Measurements from ENCODE around the gene LRRC61.
"Not testable (repeated sequence)": the region's sequence is repeated elsewhere in the genome, so short reads cannot be mapped to it uniquely, and the experiment has no call there.

Gene LRRC61, protein sequence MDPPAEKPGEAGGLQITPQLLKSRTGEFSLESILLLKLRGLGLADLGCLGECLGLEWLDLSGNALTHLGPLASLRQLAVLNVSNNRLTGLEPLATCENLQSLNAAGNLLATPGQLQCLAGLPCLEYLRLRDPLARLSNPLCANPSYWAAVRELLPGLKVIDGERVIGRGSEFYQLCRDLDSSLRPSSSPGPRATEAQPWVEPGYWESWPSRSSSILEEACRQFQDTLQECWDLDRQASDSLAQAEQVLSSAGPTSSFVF

DNA sequence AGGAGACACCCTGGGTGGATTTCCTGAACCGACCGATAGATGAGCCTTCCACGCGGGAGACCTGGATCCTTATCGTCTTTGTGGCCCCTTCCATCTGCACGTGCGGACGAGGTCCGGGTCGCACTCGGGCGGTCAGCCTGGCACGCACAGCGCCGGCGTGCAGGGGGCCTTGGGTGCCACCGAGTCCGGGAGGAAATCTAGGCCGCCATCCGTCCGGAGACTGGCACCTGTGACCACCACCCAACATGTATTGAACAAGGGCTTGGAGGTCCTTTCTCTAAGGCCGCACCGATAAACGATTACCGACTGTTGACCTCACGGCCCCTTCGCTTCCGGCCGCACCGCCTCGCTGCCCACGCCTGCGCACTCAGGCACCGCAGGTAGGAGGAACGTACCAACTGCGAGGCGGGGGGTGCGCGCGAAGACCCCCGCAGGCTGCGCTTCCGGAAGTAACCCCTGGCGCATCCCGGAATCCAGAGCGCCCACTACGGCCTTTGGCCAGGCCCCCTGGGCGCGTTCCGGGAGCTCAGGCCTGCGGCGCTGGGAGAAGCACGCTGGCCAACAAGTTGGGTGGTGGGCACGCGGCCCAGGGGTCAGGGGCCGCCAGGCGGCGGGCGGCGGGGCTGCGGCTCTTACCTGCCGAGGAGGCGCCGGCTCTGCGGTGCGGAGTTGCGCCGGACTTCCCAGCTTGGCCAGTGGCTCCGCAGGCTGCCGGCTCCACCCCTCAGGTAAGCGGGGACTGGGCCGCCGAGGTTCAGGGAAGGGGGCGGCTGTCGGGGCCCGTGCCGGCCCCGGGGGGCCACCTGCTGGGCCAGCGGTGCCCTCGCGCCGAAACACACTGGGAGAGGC lies at the start of gene LRRC61, which contains the start of gene ACTR3C:
Gene LRRC61 (plus strand): TSS at position 523 of the 849 bp plus-strand sequence. CDS start 13,507 bp downstream, outside the sequence.
Gene ACTR3C (minus strand): TSS at position 713 of the 849 bp plus-strand sequence. CDS start 28,249 bp downstream, outside the sequence.
- peaks cover 58% of the 10 kb centered on the region for H3K4me1 Mint-ChIP-seq (ENCODE audit: low read depth)
- intact Hi-C loops (cut with micrococcal nuclease): no loop called here
- peak within 1 kb of the TSS; percentile 76 for H3K4me3 Mint-ChIP-seq
- H3K9me3 Mint-ChIP-seq: no peaks in the 10 kb centered on the region
- peaks cover 18% of the 10 kb centered on the region for H3K27me3 Mint-ChIP-seq
- H3K36me3 Mint-ChIP-seq (ENCODE audit: low read depth): no peaks in the 10 kb centered on the region
- peak within 1 kb of the TSS; percentile 63 for H3K27ac Mint-ChIP-seq

DNA sequence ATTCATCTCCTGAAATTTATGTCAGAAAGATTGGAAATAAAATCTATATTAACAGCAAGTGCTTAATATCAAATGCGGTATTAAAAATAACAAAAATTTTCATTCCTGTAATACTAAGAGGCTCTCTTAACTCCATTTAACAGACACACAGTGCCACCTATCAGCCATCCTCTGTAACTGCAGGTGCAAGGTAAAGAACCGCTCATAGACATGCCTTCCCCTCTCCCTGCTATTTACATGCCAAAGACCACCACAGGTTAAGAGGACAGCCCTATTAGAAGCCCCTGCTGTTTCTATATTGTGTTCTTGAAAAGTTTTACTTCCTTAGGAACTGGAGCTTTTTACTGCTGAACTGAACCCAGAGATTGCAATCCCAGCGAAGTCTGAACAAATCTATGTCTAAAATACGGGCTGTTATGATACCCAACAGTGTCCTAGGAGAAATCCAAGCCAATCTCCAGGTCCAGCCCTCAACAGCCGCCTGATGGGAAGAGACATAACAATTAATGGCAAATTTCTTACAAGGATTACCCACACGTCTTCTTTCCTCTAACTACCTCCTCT lies 46.9 kb upstream of the LRRC61 start:
- H3K4me3 Mint-ChIP-seq; H3K27me3 Mint-ChIP-seq; H3K36me3 Mint-ChIP-seq (ENCODE audit: low read depth); H3K27ac Mint-ChIP-seq; H3K9me3 Mint-ChIP-seq; intact Hi-C loops (cut with micrococcal nuclease); H3K4me1 Mint-ChIP-seq (ENCODE audit: low read depth): not testable (repeated sequence)

DNA sequence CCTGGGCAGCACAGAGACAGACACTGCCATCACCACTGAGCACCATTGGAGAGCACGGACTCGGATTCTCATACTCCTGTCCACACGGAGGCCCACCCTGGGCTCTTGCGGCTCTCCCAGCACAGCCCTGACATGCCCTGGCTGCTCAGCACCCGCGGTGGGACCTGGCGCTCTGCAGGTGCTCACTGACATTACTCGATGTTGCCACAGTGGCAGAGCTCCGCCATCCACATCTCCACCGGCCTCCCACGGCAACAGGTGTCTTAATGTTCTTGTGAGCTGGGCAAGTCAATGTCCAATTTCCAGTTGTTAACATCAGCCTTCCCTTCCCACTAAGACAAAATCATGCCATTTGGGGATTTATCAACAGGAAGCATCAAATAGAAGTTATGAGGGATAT lies 44.8 kb upstream of the LRRC61 start:
- H3K27me3 Mint-ChIP-seq; intact Hi-C loops (cut with micrococcal nuclease); H3K9me3 Mint-ChIP-seq; H3K27ac Mint-ChIP-seq; H3K36me3 Mint-ChIP-seq (ENCODE audit: low read depth); H3K4me1 Mint-ChIP-seq (ENCODE audit: low read depth); H3K4me3 Mint-ChIP-seq: not testable (repeated sequence)

DNA sequence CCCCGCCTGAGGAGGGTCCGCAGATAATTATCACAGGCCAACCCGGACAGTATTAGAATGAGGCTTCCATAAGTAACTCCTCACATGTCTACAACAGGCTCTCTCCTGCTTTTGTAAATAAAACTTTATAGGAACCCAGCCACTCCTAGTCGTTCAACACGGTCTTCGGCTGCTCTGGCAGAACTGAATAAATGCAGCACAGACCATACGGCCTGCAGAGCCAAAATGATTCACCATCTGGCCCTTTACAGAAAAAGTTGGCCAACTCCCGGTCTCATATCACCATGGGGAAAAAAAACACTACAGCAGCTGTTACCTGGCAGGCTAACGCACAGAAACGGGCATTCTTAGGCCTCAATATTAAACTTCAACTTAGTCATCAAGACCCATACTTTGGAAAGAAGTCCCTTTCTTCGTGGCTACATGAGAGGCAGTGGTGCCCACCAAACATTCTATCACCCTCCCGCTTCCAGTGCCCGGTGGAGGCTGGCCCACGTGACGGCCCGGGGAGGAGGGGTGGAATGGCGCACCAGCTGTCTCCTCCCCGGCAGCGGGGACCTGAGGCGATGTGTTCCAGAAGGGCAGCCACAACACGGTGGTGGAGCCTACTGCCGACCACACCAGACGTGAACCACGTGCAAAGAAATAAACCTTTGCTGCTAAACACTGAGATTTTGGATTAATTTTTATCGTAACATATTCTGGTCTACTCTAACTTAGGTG lies 41.3 kb upstream of the LRRC61 start:
- H3K4me1 Mint-ChIP-seq (ENCODE audit: low read depth); H3K9me3 Mint-ChIP-seq; intact Hi-C loops (cut with micrococcal nuclease): not testable (repeated sequence)

DNA sequence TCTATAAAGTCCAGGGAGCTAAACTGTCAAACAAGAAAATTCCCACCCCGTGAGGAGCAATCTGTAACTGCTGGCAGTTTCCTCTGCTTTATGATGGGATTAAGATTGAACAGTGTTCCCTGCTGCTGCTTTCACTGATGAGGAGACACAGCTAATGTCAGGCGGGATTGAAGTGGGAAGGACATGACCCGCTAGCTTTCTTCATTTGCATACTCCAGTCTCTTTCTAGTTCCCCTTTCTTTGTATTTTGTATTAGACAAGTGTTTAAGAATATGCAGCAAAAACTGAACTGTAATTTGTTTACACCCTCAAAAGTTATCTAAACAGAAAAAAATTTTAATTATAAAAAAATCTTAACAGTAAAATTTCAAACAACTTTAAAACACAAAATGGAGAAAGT lies 40.0 kb upstream of the LRRC61 start:
- H3K36me3 Mint-ChIP-seq (ENCODE audit: low read depth); H3K27ac Mint-ChIP-seq; H3K4me3 Mint-ChIP-seq; H3K27me3 Mint-ChIP-seq; intact Hi-C loops (cut with micrococcal nuclease); H3K4me1 Mint-ChIP-seq (ENCODE audit: low read depth); H3K9me3 Mint-ChIP-seq: not testable (repeated sequence)

More for the DNA sequence above, 41.3 kb upstream of the LRRC61 start:
- not testable (repeated sequence) for H3K36me3 Mint-ChIP-seq (ENCODE audit: low read depth); H3K4me3 Mint-ChIP-seq; H3K27me3 Mint-ChIP-seq; H3K27ac Mint-ChIP-seq

DNA sequence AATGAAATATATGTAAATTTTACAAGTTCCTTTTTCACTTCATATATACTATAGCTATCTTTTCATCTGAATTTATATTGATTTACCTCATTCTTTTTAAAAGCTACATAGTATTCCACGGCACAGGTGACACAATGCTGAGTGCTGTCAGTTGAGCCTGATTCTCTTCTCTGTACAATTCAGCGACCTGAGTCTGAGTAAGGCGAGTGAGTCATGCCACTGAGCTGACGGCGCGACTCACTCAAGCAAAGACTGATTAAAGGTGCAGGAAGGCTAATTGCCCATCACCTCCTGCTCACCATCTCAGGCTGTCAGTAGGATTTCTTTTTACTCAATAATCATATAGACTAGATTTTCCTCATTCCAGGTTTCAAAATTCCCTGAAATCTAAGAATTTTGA lies 39.5 kb upstream of the LRRC61 start:
- intact Hi-C loops (cut with micrococcal nuclease): loop anchor here (2.0 kb wide), 1 partner anchor 137 kb away; no protein-coding TSS in a partner anchor
- H3K36me3 Mint-ChIP-seq (ENCODE audit: low read depth); H3K27me3 Mint-ChIP-seq; H3K27ac Mint-ChIP-seq; H3K4me3 Mint-ChIP-seq; H3K9me3 Mint-ChIP-seq; H3K4me1 Mint-ChIP-seq (ENCODE audit: low read depth): not testable (repeated sequence)

DNA sequence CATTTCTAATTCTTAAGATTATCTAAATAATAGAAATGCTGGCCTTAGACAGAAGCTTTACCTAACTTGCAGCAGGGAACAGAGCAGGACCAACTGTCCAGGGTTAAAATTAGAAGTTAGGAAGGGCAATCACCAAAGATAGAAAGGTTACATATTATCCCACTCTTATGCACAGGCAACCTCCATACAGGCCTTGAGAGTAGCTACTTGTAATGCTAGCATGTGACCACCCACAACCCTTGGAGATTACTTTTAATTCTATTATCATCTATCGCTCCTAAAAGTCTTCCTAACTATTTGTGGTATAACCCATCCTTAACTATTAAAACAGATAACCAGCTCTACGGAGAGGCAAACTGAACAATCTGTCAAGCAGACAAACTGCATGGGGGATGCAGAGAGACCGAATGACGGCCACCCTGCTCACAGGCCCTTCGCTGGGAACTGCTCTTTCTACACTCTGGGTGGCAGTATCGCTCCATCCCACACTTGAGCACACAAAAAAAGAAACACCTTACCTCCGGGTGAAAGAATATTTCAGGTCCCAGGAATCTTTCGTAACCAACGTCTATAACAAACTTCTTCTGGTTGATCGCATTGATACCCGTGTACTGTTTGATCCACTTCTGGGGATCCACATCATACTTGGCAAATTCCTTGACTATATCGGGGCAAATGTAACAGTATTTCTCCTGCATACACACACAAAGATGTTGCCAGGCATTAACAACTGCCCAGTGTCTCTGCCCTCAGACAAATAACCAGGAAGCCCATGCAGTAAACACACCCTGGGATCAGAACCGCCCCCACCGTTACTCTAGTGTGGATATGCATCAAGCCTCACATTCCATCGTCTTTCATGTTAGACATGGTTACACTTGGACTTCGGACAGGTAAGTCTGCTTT lies 37.1 kb upstream of the LRRC61 start:
- not testable (repeated sequence) for H3K4me1 Mint-ChIP-seq (ENCODE audit: low read depth); H3K27ac Mint-ChIP-seq; H3K4me3 Mint-ChIP-seq; H3K36me3 Mint-ChIP-seq (ENCODE audit: low read depth); H3K27me3 Mint-ChIP-seq; H3K9me3 Mint-ChIP-seq
- intact Hi-C loops (cut with micrococcal nuclease): loop anchor here (2.0 kb wide), 1 partner anchor 135 kb away; no protein-coding TSS in a partner anchor

DNA sequence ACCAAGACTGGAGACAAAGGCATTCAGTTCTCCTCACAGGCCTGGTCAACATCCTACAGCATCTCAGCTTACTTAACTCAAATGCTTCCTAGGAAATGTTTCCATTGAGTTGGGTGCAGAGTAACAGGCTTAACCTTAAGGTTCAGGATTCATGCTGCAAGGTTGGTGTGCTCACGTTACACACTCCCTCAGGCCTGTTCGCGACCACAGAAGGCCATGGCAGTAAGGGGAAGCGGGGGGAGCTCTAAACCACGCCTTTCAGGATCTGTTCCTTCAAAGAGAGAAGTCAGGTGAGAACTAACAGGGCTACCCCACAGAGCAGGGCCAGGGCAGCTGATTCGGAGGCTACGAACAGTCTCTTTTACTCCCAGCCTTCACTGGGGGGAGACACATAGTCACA lies 35.3 kb upstream of the LRRC61 start:
- H3K4me3 Mint-ChIP-seq; H3K4me1 Mint-ChIP-seq (ENCODE audit: low read depth); H3K27me3 Mint-ChIP-seq; H3K27ac Mint-ChIP-seq; H3K9me3 Mint-ChIP-seq; intact Hi-C loops (cut with micrococcal nuclease); H3K36me3 Mint-ChIP-seq (ENCODE audit: low read depth): not testable (repeated sequence)

DNA sequence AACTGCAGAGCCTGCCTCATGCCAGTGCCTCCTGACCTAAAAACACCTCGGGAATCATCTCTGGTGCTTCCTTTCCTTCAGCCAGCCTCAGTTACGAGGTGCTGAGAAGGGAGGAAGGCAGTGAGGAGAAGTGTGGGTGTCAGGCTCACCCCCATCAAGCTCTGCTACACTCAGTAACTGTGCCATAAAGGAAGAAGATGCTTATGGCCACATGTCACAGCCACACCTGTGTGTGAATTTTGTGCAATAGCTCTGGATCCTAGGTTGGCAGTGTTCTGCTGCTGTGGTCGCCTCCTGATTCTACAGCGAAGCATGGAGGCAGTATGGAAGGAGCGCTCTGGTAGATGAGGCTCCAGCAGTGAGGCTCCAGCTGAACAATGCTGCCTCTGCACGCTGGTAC lies 34.3 kb upstream of the LRRC61 start:
- H3K4me3 Mint-ChIP-seq; H3K36me3 Mint-ChIP-seq (ENCODE audit: low read depth); H3K27me3 Mint-ChIP-seq; H3K4me1 Mint-ChIP-seq (ENCODE audit: low read depth); H3K9me3 Mint-ChIP-seq; intact Hi-C loops (cut with micrococcal nuclease); H3K27ac Mint-ChIP-seq: not testable (repeated sequence)

DNA sequence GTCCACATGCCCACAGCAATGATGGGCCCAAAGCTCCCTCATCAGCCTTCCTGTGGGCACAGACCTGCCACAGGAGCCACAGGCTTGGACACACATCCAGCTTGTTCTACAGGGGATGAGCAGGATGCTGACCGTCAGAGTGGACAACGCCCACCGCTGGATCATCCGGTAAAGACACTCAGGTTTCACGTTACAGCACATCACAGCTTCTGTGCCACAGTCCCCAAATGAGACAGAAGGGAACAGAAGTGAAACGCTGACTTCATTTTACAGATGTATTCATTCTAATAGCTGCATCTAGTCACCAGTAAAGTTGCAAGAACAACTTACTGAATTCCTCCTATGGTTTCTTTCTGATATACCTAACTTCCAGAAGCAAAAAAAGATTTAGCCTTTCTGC lies 32.8 kb upstream of the LRRC61 start:
- H3K9me3 Mint-ChIP-seq; H3K4me1 Mint-ChIP-seq (ENCODE audit: low read depth); H3K36me3 Mint-ChIP-seq (ENCODE audit: low read depth); H3K27me3 Mint-ChIP-seq; H3K4me3 Mint-ChIP-seq; H3K27ac Mint-ChIP-seq; intact Hi-C loops (cut with micrococcal nuclease): not testable (repeated sequence)

DNA sequence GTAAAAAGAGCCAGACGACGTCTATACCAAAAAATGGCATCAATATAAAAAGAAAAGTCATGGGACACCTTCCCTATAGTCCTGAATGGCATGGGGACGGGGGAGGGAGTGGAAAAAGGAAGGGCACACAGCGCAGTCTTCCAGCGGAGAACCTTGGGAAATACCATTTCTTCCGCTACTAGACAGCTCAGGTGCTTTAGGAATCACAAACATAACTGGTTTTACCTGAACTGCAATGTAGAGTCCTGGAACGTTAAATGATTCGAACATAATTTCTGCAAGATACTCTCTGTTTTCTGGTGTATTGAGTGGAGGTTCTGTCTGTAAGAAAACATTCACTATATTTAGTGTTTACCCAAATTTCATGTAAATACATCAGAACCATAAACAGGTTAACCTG lies 28.1 kb upstream of the LRRC61 start:
- H3K4me3 Mint-ChIP-seq; H3K36me3 Mint-ChIP-seq (ENCODE audit: low read depth); H3K27me3 Mint-ChIP-seq; H3K9me3 Mint-ChIP-seq; intact Hi-C loops (cut with micrococcal nuclease); H3K4me1 Mint-ChIP-seq (ENCODE audit: low read depth); H3K27ac Mint-ChIP-seq: not testable (repeated sequence)

DNA sequence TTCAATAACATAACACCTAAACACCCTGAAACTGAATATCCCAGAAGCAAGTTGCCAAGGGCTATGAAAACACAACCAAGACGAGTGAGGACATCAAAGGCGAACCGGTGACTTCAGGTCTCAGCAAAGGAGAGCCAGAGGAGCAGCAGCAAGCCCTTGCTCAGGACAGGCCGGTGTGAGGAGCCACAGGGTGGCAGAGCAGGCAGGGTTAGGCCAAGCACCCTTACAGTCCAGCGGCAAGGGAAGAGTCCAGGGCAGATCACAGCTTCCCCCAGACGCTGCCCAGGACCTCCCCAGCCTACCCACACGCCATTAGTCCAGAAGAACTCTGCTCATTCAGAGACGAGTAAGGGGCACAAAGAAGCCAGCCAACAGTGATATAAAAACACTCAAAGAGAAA lies 27.5 kb upstream of the LRRC61 start:
- intact Hi-C loops (cut with micrococcal nuclease): not testable (repeated sequence)

DNA sequence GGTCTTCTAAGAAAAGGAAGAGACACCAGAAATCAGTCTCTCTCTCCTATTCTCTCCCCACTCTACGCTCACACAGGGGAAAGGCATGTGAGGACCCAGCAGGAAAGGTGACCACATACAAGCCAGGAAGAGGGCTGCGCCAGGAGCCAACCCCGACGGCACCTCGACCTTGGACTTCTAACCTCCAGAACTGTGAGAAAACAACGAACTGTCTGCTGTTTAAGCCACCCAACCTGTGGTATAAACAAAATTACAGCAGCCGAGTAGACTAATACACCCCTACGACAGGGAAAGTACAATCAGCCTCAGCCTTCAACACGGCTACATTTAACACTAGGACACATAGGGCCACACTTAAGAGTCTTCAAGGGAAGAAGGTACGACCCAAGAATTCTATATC lies 26.4 kb upstream of the LRRC61 start:
- H3K27me3 Mint-ChIP-seq; H3K36me3 Mint-ChIP-seq (ENCODE audit: low read depth): not testable (repeated sequence)
- peaks cover 10% of the 10 kb centered on the region for H3K4me1 Mint-ChIP-seq (ENCODE audit: low read depth)

More for the DNA sequence above, 27.5 kb upstream of the LRRC61 start:
- not testable (repeated sequence) for H3K4me3 Mint-ChIP-seq; H3K9me3 Mint-ChIP-seq; H3K27me3 Mint-ChIP-seq; H3K36me3 Mint-ChIP-seq (ENCODE audit: low read depth); H3K27ac Mint-ChIP-seq
- H3K4me1 Mint-ChIP-seq (ENCODE audit: low read depth): peaks cover 10% of the 10 kb centered on the region

More for the DNA sequence above, 26.4 kb upstream of the LRRC61 start:
- H3K27ac Mint-ChIP-seq; intact Hi-C loops (cut with micrococcal nuclease); H3K4me3 Mint-ChIP-seq; H3K9me3 Mint-ChIP-seq: not testable (repeated sequence)

Measured in dendritic cell treated with granulocyte-macrophage colony-stimulating factor and Interleukin-4, amounts not matched to agents 40 ng/mL and 50 ng/mL, for 4 days (primary cell).